DMS 273 (cell line): Measurements from ENCODE around the gene DNM2.
"Not testable (repeated sequence)": the region's sequence is repeated elsewhere in the genome, so short reads cannot be mapped to it uniquely, and the experiment has no call there.

Source experiments
- DNase-seq: peaks from one replicate; lab custom pipeline; 2025; ENCODE audit not compliant: unreplicated experiment; lab: John Stamatoyannopoulos, UW

DNM2 gene

DNA sequence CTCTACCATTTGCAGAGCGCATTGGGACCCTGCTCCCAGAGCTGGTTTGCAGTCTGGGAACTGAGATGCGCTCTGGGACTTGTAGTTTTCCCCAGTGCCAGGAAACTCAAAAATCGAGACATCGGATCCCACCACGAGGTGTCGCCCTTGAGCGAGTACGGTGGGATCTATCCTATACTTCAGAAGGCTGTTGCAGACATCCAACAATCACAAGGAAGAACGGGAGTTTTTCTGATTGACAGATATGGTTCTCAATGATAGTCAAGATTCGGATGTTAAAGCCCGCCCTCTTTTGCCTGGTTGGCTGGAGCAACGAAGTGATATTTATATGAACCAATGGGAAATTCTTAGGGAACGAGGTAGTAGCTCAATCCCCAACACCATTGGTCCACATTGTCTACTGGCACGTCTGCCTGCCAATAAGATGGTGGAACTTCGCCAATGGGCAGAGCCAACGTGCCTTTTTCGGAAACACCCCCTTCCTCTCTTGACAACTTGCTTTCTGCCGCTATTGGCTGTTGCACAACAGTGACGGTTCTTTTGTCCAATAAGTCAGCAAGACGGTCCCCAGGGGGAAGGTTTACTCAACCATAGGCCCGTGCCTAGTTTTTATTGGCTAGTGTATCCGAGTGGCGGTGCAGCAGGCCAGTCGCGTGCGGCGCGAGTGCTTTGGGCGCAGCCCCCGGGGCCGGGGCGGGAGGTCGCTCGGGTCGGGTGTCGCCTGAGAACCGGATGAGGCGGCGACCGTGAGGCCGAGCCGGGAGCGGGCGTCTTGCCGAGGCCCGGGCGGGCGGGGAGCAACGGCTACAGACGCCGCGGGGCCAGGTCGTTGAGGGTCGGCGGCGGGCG, at the start of gene DNM2:
TSS of gene DNM2 (plus strand) at position 724 of the 849 bp plus-strand sequence. CDS start 164 bp downstream, outside the sequence.
- DNase-seq = peak; percentile 100

- DNase-seq = peak; percentile 25
Observed at GRCh38 chr19:10669246-10669645, 48.6 kb upstream of the DNM2 start.

DNA sequence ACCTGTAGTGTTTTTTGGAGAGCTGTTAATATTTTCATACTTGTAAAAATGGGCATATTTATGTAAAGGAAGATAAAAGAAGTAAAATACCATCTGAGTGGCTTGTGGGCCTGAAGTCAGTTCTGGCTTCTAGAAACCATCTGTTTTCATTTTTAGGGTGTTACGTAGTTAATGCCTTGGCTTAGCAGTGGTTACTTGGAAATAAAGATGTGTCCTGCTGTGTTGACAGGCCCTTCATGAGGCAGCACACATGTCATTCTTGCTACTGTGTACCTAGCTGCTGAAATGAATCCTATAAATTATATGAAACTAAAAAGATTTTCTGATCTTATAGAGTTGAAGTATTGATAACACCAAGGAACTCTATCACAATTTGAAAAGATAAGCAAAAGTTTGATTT, 47.7 kb upstream of the DNM2 start:
- no peak for DNase-seq

- DNase-seq = no peak
Observed at GRCh38 chr19:10670876-10671804, 46.7 kb upstream of the DNM2 start.

DNA sequence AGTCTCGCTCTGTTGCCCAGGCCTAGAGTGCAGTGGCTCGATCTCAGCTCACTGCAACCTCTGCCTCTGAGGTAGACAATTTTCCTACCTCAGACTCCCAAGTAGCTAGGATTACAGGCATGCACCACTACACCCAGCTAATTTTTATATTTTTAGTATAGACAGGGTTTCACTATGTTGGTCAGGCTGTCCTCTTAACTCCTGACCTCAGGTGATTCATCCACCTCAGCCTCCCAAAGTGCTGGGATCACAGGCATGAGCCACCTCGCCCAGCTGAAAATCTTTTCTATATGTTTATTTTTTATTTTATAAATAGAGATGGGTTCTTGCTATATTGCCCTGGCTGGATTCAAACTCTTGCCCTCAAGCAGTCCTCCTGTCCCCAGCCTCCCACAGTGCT, 46.0 kb upstream of the DNM2 start:
- not testable (repeated sequence) for DNase-seq

GRCh38 chr19:10675214-10675613, 42.7 kb upstream of the DNM2 start:
- not testable (repeated sequence) for DNase-seq

DNA sequence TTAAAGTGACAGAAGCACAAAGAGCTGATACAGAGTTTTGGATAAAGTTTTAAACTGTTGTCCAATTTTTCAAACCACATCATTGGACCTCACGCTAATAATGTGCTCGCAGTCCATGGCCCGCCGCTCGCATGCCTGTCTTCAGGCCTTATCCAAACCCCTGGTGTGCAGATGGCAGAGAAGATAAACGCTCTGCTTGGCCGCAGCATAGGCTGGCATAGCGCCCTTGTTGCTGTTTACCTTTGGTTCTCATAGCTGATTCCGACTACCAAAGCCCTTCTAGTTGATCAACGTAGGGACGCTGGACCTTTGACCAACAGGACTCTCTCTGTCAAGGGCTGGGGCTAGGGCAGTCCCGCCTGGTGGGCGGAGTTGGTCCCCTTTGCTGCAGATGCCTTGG, 40.1 kb upstream of the DNM2 start:
- DNase-seq = no peak

DNA sequence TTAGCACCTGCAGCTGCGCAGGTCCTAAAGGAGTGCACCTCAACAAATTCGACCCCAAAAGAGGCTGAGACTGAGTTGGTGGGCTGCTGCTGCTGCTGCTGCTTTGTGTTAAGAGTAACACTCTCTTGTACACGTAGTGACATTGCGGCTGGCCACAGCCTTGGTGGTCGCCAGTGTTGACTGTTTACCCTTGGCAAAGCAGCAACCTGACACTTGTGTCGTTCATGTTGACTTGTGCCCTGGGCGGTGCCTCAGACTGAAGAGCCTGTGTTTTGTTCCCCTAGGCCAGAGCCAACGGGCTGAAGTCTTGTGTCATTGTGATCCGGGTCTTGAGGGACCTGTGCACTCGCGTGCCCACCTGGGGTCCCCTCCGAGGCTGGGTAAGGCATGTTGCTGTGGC, 39.1 kb upstream of the DNM2 start:
- DNase-seq = no peak

GRCh38 chr19:10679743-10680142, 38.1 kb upstream of the DNM2 start:
- no peak for DNase-seq

GRCh38 chr19:10680545-10681135, 37.2 kb upstream of the DNM2 start:
- DNase-seq = no peak

- no peak for DNase-seq
Observed at GRCh38 chr19:10681658-10682057, 36.2 kb upstream of the DNM2 start.

DNA sequence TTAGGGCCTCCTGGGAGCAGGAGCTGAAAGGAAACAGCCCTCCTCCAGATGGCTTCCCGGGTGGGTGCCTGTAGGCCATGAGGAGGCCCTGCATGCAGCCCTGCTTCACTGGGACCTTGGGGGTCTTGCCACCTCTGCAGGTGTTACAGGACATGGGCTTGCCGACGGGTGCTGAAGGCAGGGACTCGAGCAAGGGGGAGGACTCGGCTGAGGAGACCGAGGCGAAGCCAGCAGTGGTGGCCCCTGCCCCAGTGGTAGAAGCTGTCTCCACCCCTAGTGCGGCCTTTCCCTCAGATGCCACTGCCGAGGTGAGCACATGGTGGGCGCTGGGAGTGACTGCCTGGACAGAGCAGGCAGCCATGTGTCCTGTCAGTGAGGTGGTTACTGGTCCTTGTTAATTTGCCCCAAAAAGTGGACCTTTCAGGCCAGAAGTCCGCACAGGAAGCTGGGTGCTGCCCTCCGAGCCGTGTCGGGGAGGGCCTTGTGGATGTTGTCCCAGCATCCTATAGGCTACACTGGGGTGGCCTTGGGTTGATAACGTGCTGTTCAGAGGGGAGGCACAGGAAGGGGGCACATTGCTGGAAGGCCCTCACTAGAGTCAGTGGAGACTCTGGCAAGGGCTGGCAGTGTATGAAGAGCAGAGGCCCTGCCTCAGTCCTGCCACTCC, 35.3 kb upstream of the DNM2 start:
- DNase-seq = no peak

DNA sequence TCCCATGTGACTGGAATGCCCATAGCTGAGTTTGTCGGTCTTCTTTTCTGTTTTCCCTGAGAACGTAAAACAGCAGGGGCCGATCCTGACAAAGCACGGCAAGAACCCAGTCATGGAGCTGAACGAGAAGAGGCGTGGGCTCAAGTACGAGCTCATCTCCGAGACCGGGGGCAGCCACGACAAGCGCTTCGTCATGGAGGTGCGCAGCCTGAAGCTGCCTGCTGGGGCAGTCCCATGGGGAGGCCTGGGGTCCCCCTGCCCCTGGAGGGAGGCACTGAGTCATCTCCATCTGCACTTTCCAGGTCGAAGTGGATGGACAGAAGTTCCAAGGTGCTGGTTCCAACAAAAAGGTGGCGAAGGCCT, 34.8 kb upstream of the DNM2 start:
- DNase-seq = no peak

- DNase-seq = no peak
Observed at GRCh38 chr19:10683582-10683981, 34.3 kb upstream of the DNM2 start.

DNA sequence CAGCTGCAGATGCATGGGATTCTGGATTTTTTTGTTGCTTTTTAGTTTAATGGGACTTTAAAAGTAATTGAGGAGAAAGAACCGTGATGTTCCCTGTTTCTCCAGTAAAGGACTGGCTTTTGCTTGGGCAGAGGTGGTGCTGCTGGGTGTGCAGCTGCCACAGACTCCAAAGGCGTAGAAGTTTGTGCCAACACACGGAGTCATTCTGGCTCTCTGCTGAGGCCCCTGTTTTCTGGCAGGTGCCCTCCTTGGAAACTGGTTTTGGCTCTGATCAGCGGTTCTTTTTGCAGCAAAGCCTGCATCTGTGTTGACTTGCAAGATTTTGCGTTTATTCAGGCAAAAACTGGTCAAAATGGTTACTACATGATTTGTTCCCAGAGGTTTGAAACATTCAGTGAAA, 32.7 kb upstream of the DNM2 start:
- DNase-seq = no peak

DNA sequence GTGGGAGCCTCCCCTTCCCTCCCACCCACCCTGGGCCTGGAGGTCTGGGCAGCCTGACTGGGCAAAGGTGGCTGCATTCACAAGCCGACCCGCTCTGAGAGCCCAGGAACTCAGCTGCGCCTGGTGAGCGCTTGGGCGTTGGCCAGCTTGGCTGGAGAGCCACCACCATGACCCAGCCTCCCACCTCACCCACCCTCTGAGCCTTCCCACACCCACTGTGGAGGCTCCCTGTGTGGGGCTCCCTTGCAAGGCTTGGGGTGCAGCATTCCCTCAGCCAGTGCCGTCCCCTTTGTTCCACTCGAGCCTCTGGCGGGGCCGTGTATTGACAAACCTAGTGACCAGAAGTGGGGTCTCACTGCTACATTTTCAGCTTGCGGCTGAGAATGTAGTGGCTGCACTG, 31.7 kb upstream of the DNM2 start:
- no peak for DNase-seq

- no peak for DNase-seq
Observed at GRCh38 chr19:10686661-10687517, 31.0 kb upstream of the DNM2 start.

DNA sequence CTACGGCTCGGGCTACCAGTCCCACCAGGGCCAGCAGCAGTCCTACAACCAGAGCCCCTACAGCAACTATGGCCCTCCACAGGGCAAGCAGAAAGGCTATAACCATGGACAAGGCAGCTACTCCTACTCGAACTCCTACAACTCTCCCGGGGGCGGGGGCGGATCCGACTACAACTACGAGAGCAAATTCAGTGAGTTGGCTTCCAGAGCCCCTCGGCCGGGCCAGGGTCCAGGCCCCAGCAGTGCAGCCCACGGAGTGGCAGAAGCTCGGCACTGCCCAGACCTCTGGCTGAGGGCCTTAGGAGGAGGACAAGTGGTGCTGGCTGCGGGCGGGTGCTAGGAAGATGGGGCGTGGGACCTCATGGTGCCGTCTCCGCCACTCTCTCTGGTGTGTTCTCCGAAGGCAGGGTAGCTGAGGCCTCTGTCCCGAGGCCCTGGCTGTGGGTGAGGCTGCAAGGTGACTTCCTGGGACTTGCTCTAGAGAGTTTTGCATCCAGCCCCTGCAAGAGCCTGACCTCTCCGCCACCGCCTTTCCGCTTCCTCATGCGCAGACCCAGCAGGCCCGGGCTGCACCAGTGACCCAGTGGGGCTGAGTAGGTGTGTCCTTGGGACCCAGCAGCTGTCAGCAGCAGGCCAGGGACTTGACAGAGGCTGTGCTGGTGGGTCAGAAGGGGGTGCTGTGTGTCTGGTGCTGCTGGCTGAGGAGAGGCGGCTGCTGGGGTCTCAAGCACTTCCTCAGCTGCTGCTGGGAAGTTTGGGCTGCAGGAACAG, 30.2 kb upstream of the DNM2 start:
- DNase-seq = no peak

DNA sequence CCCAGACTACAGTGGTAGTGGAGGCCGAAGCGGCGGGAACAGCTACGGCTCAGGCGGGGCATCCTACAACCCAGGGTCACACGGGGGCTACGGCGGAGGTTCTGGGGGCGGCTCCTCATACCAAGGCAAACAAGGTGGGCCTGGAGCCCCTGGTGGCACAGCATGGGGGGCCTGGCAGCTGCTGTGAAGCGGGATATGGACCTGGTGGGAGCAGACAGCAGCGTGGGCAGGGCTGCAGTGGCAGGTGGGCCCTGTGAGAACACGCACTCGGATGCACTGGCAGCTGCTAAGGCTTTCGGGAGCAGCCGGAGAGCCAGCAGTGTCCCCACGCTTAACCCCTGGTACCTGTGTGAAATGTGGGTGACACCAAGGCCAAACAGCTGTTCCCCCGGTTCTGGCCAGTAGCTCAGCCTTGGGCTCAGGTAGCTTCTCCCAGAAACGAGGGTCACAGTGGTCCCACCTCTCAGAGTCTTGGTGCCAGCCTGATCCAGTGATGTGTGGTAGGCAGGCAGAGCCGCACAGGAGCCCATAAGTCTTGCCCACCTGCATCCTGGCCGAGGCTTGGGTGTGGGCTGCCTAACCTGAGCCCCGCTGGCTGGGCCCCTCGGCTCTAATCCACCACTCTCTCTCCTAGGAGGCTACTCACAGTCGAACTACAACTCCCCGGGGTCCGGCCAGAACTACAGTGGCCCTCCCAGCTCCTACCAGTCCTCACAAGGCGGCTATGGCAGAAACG, 29.2 kb upstream of the DNM2 start:
- no peak for DNase-seq
